Mucosa of descending colon (tissue), 3 donors: ENCODE data around the gene OR1G1. TPM values are rescaled to one million over a fixed set of nuclear protein-coding genes. Genes with fewer than 3 reads are reported as not detected.
"Not testable (repeated sequence)": the region's sequence is repeated elsewhere in the genome, so short reads cannot be mapped to it uniquely, and the experiment has no call there.

Source experiments
- ATAC-seq: fragments of 200-7000 bp; cut with Tn5 transposase; one replicate; pipeline ENCODE4 v1.9.1; 2020; ENCODE audit warnings: mild to moderate bottlenecking, moderate library complexity
- DNase-seq, 3 donors: peaks; one replicate each; pipeline ENCODE4 v3.0.0-alpha.2; 2020
- H3K36me3 ChIP-seq: fragments of 200-600 bp; one replicate; pipeline ENCODE4 v1.8.0; 2021; ENCODE audit warnings: low read depth, mild to moderate bottlenecking
- H3K4me1 ChIP-seq: fragments of 200-600 bp; one replicate; pipeline ENCODE4 v1.8.0; 2021; ENCODE audit warnings: low read depth, mild to moderate bottlenecking
- H3K4me3 ChIP-seq: fragments of 200-600 bp; one replicate; pipeline ENCODE4 v1.8.0; 2021; ENCODE audit warnings: mild to moderate bottlenecking
- H3K9me3 ChIP-seq: fragments of 200-600 bp; one replicate; pipeline ENCODE4 v1.8.0; 2021; ENCODE audit warnings: mild to moderate bottlenecking
- intact Hi-C, 2 donors: fragments of 100-400 bp; cut with DNase I in 1 of 2; cut with micrococcal nuclease in 1 of 2; formaldehyde crosslinking; loops; one replicate each; pipeline versions ENCODE4 v1.11.0 to v1.11.1; 2022; cut with DNase I, micrococcal nuclease
- long read RNA-seq, 2 donors: library from polyadenylated mRNA; unstranded; transcript quantifications; one replicate each; pipeline ENCODE4 v2.0.0, GENCODE V29; 2019 to 2021
- total RNA-seq, 3 donors: library from RNA; stranded (reverse); fragmentation: NEBNext Ultra II Directional in 2 of 3; extraction: Animal tissue kit (Norgen Biotek cat#: 25700) in 2 of 3; gene quantifications; one replicate each; pipeline versions ENCODE4 v1.2.1 to v1.2.4, GENCODE V29; 2021 to 2023
- TF ChIP-seq, protein P1 (sequence below): fragments of 200-600 bp; IDR thresholded peaks from one replicate; pipeline ENCODE4 v1.8.0; 2022; ENCODE audit warnings: antibody characterized with exemption, mild to moderate bottlenecking
- donor health status: DM: no; HTN: no; CAD: no; lungs with moderate emphysema.
- donor health status: DM: no; HTN: no; CAD: no.
- donor health status: DM: no; HTN: yes; CAD: no.

The OR1G1 gene
- total RNA-seq = not detected
- long read RNA-seq, donor 1 = 0 reads
- long read RNA-seq, donor 2 = 0 reads

DNA sequence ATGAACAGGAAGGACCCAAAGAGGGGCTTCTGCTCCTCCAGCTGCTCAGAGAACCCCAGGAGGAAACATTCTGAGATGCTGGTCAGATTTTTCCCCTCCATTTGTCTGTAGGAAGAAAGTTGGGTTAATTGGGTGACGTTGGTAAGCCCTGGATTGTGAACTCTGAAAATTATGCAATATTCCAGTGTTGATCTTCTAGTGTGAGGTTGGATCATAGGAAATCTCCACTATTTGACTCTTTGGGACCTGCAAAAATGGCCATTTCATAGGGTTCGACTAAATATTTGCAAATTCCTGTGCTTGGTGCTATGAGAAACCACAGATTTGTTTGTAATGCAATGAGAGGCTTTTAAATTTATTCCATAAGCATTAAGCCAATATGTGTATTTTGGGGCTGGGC, at the start of gene OR1G1:
Gene OR1G1 (minus strand): TSS at position 101 of the 400 bp plus-strand sequence. CDS start 0 bp downstream, at position 101.
- intact Hi-C loops = no loop called here
- TF ChIP-seq, protein P1, sequence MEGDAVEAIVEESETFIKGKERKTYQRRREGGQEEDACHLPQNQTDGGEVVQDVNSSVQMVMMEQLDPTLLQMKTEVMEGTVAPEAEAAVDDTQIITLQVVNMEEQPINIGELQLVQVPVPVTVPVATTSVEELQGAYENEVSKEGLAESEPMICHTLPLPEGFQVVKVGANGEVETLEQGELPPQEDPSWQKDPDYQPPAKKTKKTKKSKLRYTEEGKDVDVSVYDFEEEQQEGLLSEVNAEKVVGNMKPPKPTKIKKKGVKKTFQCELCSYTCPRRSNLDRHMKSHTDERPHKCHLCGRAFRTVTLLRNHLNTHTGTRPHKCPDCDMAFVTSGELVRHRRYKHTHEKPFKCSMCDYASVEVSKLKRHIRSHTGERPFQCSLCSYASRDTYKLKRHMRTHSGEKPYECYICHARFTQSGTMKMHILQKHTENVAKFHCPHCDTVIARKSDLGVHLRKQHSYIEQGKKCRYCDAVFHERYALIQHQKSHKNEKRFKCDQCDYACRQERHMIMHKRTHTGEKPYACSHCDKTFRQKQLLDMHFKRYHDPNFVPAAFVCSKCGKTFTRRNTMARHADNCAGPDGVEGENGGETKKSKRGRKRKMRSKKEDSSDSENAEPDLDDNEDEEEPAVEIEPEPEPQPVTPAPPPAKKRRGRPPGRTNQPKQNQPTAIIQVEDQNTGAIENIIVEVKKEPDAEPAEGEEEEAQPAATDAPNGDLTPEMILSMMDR = no peak
- DNase-seq = no peak

DNA sequence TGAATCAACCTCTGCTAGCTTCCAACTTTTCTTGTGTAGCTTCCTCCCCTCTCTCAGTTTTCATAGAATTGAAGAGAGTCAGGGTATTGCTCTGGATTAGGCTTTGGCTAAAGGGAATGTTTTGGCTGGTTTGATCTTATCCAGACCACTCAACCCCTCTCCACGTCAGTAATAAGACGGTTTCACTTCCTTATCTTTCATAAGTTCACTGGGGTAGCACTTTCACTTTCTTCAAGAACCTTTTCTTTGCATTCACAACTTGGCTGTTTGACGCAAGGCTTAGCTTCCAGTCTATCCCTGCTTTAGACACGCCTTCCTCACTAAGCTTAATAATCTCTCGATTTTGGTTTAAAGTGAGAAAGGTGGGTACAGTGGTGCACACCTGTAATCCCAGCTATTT, 40.2 kb upstream of the OR1G1 start:
- no peaks in the 10 kb centered on the region for H3K4me1 ChIP-seq
- ATAC-seq (no peak), DNase-seq (no peak)
- no peak overlapping the region for H3K4me3 ChIP-seq
- intact Hi-C loops = no loop called here
- peaks cover 5% of the 10 kb centered on the region for H3K9me3 ChIP-seq
- H3K36me3 ChIP-seq = no peaks in the 10 kb centered on the region
- TF ChIP-seq, protein P1 = no peak

More for the DNA sequence above, at the start of gene OR1G1:
- Histone ChIP-seq H3K9me3 (no peaks in the 10 kb centered on the region), H3K4me1 (no peaks in the 10 kb centered on the region), H3K36me3 (no peaks in the 10 kb centered on the region), H3K4me3 (no peak within 1 kb of the TSS)
- no peak for ATAC-seq

DNA sequence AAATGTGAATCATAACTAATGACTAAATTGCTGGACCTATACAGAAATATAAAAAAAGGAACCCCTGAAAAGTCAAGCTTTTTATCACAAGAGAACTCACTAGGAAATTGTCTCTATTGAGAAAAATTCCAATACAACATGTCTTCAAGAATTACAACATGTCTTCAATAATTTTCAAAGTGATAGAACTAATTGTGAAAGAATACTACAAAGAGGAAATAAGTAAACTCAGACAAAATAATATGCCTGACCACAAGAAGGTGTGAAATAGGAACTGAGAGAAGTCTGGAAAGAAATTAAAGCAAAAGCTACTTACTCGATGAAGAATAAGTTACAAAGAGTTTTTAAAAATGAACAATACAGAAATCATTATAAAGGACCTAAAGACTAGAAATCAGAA, 29.9 kb upstream of the OR1G1 start:
- Histone ChIP-seq H3K4me3 (no peak overlapping the region), H3K4me1 (no peaks in the 10 kb centered on the region), H3K36me3 (no peaks in the 10 kb centered on the region), H3K9me3 (no peaks in the 10 kb centered on the region)
- TF ChIP-seq, protein P1 = no peak
- ATAC-seq (no peak), DNase-seq (no peak)
- intact Hi-C loops = no loop called here

DNA sequence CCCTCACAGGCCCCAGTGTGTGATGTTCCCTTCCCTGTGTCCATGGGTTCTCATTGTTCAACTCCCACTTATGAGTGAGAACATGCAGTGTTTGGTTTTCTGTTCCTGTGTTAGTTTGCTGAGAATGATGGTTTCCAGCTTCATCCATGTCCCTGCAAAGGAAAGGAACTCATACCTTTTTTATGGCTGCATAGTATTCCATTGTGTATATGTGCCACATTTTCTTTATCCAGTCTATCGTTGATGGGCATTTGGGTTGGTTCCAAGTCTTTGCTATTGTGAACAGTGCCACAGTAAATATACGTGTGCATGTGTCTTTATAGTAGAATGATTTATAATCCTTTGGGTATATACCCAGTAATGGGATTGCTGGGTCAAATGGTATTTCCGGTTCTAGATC, 10.1 kb upstream of the OR1G1 start:
- H3K4me3 ChIP-seq, ATAC-seq, H3K9me3 ChIP-seq, DNase-seq, H3K4me1 ChIP-seq, H3K36me3 ChIP-seq, intact Hi-C loops: not testable (repeated sequence)

DNA sequence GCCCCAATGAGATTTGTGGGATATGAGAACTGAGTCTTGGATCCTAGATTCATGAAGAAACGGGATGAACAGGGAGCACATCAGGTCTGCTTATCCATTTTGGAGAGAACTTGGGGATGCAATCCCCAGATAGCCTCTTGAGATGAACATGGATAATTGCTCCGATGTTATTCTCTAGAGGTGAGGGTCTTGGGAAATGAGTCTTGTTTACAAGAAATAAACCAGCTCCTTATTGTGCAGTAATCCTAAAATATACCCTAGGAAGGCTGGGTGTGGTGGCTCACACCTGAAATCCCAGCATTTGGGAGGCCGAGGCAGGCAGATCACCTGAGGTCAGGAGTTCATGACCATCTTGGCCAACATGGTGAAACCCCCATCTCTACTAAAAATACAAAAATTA, 23.0 kb downstream of the OR1G1 start, which contains the start of gene OR1D2:
Gene OR1D2 (minus strand): TSS at position 101 of the 400 bp plus-strand sequence. CDS start 11,426 bp downstream, outside the sequence.
- intact Hi-C loops = no loop called here
- Histone ChIP-seq H3K4me1 (no peaks in the 10 kb centered on the region), H3K36me3 (no peaks in the 10 kb centered on the region), H3K4me3 (no peak within 1 kb of the TSS), H3K9me3 (no peaks in the 10 kb centered on the region)
- TF ChIP-seq, protein P1 = no peak
- no peak for DNase-seq
- no peak for ATAC-seq

Other genes with a start within 250 kb of the OR1G1 start
- not detected for gene OR1D5, start 63.9 kb downstream of the OR1G1 start, total RNA-seq
- not detected for gene OR1D2, start 23.1 kb downstream of the OR1G1 start, total RNA-seq
- not detected for gene OR1A2, start 70.0 kb upstream of the OR1G1 start, total RNA-seq
- not detected for gene OR1A1, start 80.1 kb upstream of the OR1G1 start, total RNA-seq
- gene OR3A1, start 170.8 kb upstream of the OR1G1 start, total RNA-seq = under 1 TPM in 1 of 3 donors, not detected in 2; 0.32 TPM